Measurements from ENCODE around the gene TRIM25. TPM values are rescaled to one million over a fixed set of nuclear protein-coding genes. Genes with fewer than 3 reads are reported as not detected.

TRIM25 gene
- total RNA-seq, 1 experiment from 2014 or later, result 32.5 TPM

- no peak overlapping the region for H2AK5ac ChIP-seq (ENCODE audit: insufficient read length, low read length)
- H2BK120ac ChIP-seq (ENCODE audit: low read depth, low read length, poor library complexity, severe bottlenecking), result no peak overlapping the region
- peaks cover 38 to 79% (median 45%) of the 10 kb centered on the region in 3 experiments for H3K36me3 Mint-ChIP-seq (ENCODE audit: insufficient read depth in 1 of 3, low read depth in 3 of 3)
These were observed 21.5 kb downstream of the TRIM25 start for GRCh38 chr17:56892333-56892732.

More at GRCh38 chr17:56892333-56892732, 21.5 kb downstream of the TRIM25 start:
- no peak overlapping the region for H4K5ac ChIP-seq (ENCODE audit: insufficient read length, low read depth, low read length)
- Mint-ChIP-seq H3K27ac (no peak overlapping the region), H3K4me1 (peaks cover 17 to 27% of the 10 kb centered on the region in 2 experiments), H3K27me3 (ENCODE audit: low read depth) (no peaks in the 10 kb centered on the region), H3K4me3 (no peak overlapping the region), H3K9me3 (peaks cover 13 to 18% of the 10 kb centered on the region in 2 experiments)
- no peak overlapping the region for H2AFZ ChIP-seq (ENCODE audit: low read length)
- peaks cover 12% of the 10 kb centered on the region for H3K9me3 ChIP-seq (ENCODE audit: control insufficient read depth, low read depth, low read length)
- no peak overlapping the region for H4K91ac ChIP-seq (ENCODE audit: insufficient read length, low read depth, low read length)
- H3K79me2 ChIP-seq (ENCODE audit: insufficient read depth, low read length), result no peaks in the 10 kb centered on the region
- H3K23ac ChIP-seq (ENCODE audit: insufficient read length, low read depth, low read length), result no peak overlapping the region
- H2BK5ac ChIP-seq (ENCODE audit: insufficient read length, low read length), result no peak overlapping the region
- no peak overlapping the region for H3K14ac ChIP-seq (ENCODE audit: insufficient read depth, low read length)
- no peak overlapping the region for H3K27ac ChIP-seq (ENCODE audit: insufficient read length, low read depth, low read length)
- no peak overlapping the region for H2BK15ac ChIP-seq (ENCODE audit: low read depth, low read length)
- no peaks in the 10 kb centered on the region for H3K4me1 ChIP-seq (ENCODE audit: insufficient read depth, low read length)
- no peak overlapping the region for H3K56ac ChIP-seq (ENCODE audit: insufficient read length, low read depth, low read length)
- no peak overlapping the region for H2BK12ac ChIP-seq (ENCODE audit: insufficient read length, low read depth, low read length)
- no peaks in the 10 kb centered on the region for H3K23me2 ChIP-seq (ENCODE audit: insufficient read length, low read depth, low read length, poor library complexity, severe bottlenecking)
- H3K4ac ChIP-seq (ENCODE audit: low read depth, low read length), result no peak overlapping the region
- no peak overlapping the region for H3T11ph ChIP-seq (ENCODE audit: low read length)
- H4K8ac ChIP-seq (replicated peaks; ENCODE audit: insufficient read length, low read depth, low read length), result no peak overlapping the region
- no peaks in the 10 kb centered on the region for H3K27me3 ChIP-seq (ENCODE audit: insufficient read depth, low read length)
- no peak for DNase-seq
- no peaks in the 10 kb centered on the region for H4K20me1 ChIP-seq (ENCODE audit: control insufficient read depth, insufficient read depth, insufficient read length)
- H3K4me2 ChIP-seq (ENCODE audit: insufficient read depth, insufficient read length, low read length), result no peak overlapping the region
- no peaks in the 10 kb centered on the region for H3K79me1 ChIP-seq (ENCODE audit: insufficient read depth, low read depth, low read length, poor library complexity, severe bottlenecking)
- no peak overlapping the region for H3K9ac ChIP-seq (ENCODE audit: extremely low read depth, insufficient read length, low read length)
- TF ChIP-seq, protein P1, sequence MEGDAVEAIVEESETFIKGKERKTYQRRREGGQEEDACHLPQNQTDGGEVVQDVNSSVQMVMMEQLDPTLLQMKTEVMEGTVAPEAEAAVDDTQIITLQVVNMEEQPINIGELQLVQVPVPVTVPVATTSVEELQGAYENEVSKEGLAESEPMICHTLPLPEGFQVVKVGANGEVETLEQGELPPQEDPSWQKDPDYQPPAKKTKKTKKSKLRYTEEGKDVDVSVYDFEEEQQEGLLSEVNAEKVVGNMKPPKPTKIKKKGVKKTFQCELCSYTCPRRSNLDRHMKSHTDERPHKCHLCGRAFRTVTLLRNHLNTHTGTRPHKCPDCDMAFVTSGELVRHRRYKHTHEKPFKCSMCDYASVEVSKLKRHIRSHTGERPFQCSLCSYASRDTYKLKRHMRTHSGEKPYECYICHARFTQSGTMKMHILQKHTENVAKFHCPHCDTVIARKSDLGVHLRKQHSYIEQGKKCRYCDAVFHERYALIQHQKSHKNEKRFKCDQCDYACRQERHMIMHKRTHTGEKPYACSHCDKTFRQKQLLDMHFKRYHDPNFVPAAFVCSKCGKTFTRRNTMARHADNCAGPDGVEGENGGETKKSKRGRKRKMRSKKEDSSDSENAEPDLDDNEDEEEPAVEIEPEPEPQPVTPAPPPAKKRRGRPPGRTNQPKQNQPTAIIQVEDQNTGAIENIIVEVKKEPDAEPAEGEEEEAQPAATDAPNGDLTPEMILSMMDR (conservative IDR thresholded peaks at IDR 0.05), result no peak
- no peak overlapping the region for H3K18ac ChIP-seq (ENCODE audit: insufficient read length, low read depth, low read length)
- H2BK20ac ChIP-seq (ENCODE audit: low read depth, low read length, poor library complexity, severe bottlenecking), result no peak overlapping the region
- WGBS (ENCODE audit: extremely low coverage, insufficient read length, low lambda C conversion rate), result no CpG with 5 or more reads among the region's 1 CpG

Measured in H9 (cell line).